ENCODE measurements around the gene EHD2. TPM values are rescaled to one million over a fixed set of nuclear protein-coding genes. Genes with fewer than 3 reads are reported as not detected.
"Not testable (repeated sequence)": the region's sequence is repeated elsewhere in the genome, so short reads cannot be mapped to it uniquely, and the experiment has no call there.

Gene EHD2
- polyA plus RNA-seq, 1 donor (not counting 4 experiments of a cell fraction or from before 2014, with no cell fraction given) = 23.7 TPM

DNA sequence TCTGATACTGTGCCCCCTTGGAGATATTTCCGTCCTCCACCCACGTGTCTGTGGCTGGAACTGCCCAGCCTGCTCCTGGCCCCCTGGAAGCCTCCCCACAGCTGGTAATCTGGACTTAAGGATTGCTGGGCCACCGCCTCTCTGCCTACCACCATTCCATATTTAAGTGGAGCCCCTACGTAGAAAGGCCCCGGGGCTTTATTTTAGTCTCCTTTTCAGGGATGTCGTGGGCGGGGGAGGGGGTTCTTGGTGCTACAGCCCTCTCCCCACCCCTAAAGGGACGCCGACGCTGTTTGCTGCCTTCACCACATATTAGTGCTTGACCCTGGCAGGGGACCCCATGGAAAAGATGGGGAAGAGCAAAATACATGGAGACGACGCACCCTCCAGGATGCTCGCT, 29.4 kb downstream of the EHD2 start:
- Histone ChIP-seq H3K79me2 (ENCODE audit: control insufficient read depth, insufficient read depth, low read length) (peaks cover 17% of the 10 kb centered on the region), H3K27me3 (ENCODE audit: control insufficient read depth, extremely low read depth, insufficient read depth, low read length) (no peaks in the 10 kb centered on the region), H3K9me1 (ENCODE audit: control insufficient read depth, extremely low read depth, insufficient read depth, low read length) (no peaks in the 10 kb centered on the region), H3K4me1 (ENCODE audit: control insufficient read depth, extremely low read depth, insufficient read depth, low read length) (peaks cover 29% of the 10 kb centered on the region), H3K27ac (ENCODE audit: control insufficient read depth, insufficient read depth, low read length) (peak overlapping the region; percentile 95), H3K9me3 (ENCODE audit: control insufficient read depth, low read depth, low read length) (no peaks in the 10 kb centered on the region), H3K9ac (ENCODE audit: control insufficient read depth, extremely low read depth, insufficient read depth, low read length) (peak overlapping the region; percentile 78), H4K20me1 (ENCODE audit: control insufficient read depth, extremely low read depth, insufficient read depth, low read length) (no peaks in the 10 kb centered on the region), H3K4me3 (ENCODE audit: control insufficient read depth in 2 of 3, extremely low read depth in 1 of 3, insufficient read depth in 2 of 3, low read depth in 1 of 3, low read length in 3 of 3) (no peak overlapping the region), H3K4me2 (ENCODE audit: control insufficient read depth, extremely low read depth, insufficient read depth, low read depth, low read length) (peak overlapping the region; percentile 54), H3K36me3 (ENCODE audit: control insufficient read depth in 2 of 2, extremely low read depth in 1 of 2, insufficient read depth in 2 of 2, low read length in 2 of 2) (peaks cover 12 to 21% of the 10 kb centered on the region in 2 experiments), H2AFZ (ENCODE audit: control insufficient read depth, low read length) (no peak overlapping the region)
- dilution Hi-C loops (cut with MboI; ENCODE audit: extremely low pct_ligation_motif_present, low sequenced_read_pairs) = no loop called here
- DNase-seq (ENCODE audit: low read depth, low spot score) (no peak), FAIRE-seq (no peak)
- TF ChIP-seq, protein P1, sequence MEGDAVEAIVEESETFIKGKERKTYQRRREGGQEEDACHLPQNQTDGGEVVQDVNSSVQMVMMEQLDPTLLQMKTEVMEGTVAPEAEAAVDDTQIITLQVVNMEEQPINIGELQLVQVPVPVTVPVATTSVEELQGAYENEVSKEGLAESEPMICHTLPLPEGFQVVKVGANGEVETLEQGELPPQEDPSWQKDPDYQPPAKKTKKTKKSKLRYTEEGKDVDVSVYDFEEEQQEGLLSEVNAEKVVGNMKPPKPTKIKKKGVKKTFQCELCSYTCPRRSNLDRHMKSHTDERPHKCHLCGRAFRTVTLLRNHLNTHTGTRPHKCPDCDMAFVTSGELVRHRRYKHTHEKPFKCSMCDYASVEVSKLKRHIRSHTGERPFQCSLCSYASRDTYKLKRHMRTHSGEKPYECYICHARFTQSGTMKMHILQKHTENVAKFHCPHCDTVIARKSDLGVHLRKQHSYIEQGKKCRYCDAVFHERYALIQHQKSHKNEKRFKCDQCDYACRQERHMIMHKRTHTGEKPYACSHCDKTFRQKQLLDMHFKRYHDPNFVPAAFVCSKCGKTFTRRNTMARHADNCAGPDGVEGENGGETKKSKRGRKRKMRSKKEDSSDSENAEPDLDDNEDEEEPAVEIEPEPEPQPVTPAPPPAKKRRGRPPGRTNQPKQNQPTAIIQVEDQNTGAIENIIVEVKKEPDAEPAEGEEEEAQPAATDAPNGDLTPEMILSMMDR (optimal IDR thresholded peaks at IDR 0.05 in 1 of 3, IDR thresholded peaks at IDR 0.05 in 1 of 3, conservative IDR thresholded peaks at IDR 0.05 in 1 of 3; ENCODE audit: extremely low read depth in 1 of 3, insufficient read depth in 2 of 3, low read length in 3 of 3) = no peak
- no peak for TF ChIP-seq EZH2 (IDR thresholded peaks at IDR 0.05; ENCODE audit: low read length)

DNA sequence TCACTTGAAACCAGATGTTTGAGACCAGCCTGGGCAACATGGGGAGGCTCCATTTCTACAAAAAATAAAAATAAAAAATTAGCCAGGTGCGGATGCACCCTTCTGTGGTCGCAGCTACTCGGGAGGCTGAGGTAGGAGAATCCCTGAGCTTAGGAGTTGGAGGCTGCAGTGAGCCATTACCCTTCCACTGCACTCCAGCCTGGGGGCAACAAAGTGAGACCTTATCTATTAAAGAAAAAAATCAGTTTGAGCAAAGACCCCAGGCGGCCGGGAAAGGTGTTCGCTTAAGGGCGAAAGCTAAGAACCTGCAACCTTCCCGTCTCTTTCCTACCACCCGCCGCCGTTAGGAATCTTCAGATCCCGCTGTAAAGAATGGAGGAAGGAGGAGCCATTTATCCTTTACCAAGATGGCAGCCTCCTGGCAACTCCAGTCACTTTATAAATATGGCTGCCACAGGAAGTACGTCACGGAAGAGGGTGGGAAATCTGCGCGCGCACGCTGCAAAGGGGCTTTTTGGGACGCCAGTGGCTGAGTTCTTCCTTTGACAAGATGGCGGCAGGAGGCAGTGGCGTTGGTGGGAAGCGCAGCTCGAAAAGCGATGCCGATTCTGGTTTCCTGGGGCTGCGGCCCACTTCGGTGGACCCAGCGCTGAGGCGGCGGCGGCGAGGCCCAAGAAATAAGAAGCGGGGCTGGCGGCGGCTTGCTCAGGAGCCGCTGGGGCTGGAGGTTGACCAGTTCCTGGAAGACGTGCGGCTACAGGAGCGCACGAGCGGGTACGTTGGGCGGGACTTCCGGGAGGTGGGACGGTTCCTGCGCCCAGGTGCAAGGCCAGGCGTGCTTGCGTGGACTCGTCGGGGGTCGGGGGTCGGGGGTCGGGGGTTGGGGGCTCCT, 32.0 kb downstream of the EHD2 start, which contains the start of gene NOP53:
NOP53 (plus strand) TSS at position 537 of the 892 bp plus-strand sequence; CDS start at position 551, 14 bp downstream.
- peaks cover 38% of the 10 kb centered on the region for H3K79me2 ChIP-seq (ENCODE audit: control insufficient read depth, insufficient read depth, low read length)
- H3K27ac ChIP-seq (ENCODE audit: control insufficient read depth, insufficient read depth, low read length) = peak within 1 kb of the TSS; percentile 93
- H3K27me3 ChIP-seq (ENCODE audit: control insufficient read depth, extremely low read depth, insufficient read depth, low read length) = no peaks in the 10 kb centered on the region
- peak; percentile 74 for DNase-seq (ENCODE audit: low read depth, low spot score)
- no peaks in the 10 kb centered on the region for H3K9me1 ChIP-seq (ENCODE audit: control insufficient read depth, extremely low read depth, insufficient read depth, low read length)
- H4K20me1 ChIP-seq (ENCODE audit: control insufficient read depth, extremely low read depth, insufficient read depth, low read length) = no peaks in the 10 kb centered on the region
- dilution Hi-C loops (cut with MboI; ENCODE audit: extremely low pct_ligation_motif_present, low sequenced_read_pairs) = no loop called here
- peaks cover 35% of the 10 kb centered on the region for H3K4me1 ChIP-seq (ENCODE audit: control insufficient read depth, extremely low read depth, insufficient read depth, low read length)
- peak; percentile 34 for FAIRE-seq
- peak within 1 kb of the TSS; percentile 93 for H3K9ac ChIP-seq (ENCODE audit: control insufficient read depth, extremely low read depth, insufficient read depth, low read length)
- peak within 1 kb of the TSS; percentile 66 to 80 (median 76) for H3K4me3 ChIP-seq (ENCODE audit: control insufficient read depth in 2 of 3, extremely low read depth in 1 of 3, insufficient read depth in 2 of 3, low read depth in 1 of 3, low read length in 3 of 3)
- H2AFZ ChIP-seq (ENCODE audit: control insufficient read depth, low read length) = no peak within 1 kb of the TSS
- H3K9me3 ChIP-seq (ENCODE audit: control insufficient read depth, low read depth, low read length) = no peaks in the 10 kb centered on the region
- TF ChIP-seq, protein P1 (optimal IDR thresholded peaks at IDR 0.05 in 1 of 3, IDR thresholded peaks at IDR 0.05 in 1 of 3, conservative IDR thresholded peaks at IDR 0.05 in 1 of 3; ENCODE audit: extremely low read depth in 1 of 3, insufficient read depth in 2 of 3, low read length in 3 of 3) = no peak
- TF ChIP-seq EZH2 (IDR thresholded peaks at IDR 0.05; ENCODE audit: low read length) = no peak
- peak within 1 kb of the TSS; percentile 80 for H3K4me2 ChIP-seq (ENCODE audit: control insufficient read depth, extremely low read depth, insufficient read depth, low read depth, low read length)
- peaks cover 16 to 28% of the 10 kb centered on the region in 2 experiments for H3K36me3 ChIP-seq (ENCODE audit: control insufficient read depth in 2 of 2, extremely low read depth in 1 of 2, insufficient read depth in 2 of 2, low read length in 2 of 2)

DNA sequence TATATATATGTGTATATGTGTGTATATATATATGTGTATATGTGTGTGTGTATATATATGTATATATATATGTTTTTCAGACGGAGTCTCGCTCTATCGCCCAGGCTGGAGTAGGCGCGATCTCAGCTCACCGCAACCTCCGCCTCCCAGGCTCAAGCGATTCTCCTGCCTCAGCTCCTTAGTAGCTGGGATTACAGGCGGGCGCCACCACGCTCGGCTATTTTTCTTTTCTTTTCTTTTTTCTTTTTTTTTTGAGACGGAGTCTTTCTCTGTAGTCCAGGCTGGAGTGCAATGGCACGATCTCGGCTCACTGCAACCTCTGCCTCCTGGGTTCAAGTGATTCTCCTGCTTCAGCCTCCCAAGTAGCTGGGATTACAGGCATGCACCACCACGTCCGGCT, 32.9 kb downstream of the EHD2 start:
- dilution Hi-C loops (cut with MboI; ENCODE audit: extremely low pct_ligation_motif_present, low sequenced_read_pairs); H3K27me3 ChIP-seq (ENCODE audit: control insufficient read depth, extremely low read depth, insufficient read depth, low read length); FAIRE-seq; H4K20me1 ChIP-seq (ENCODE audit: control insufficient read depth, extremely low read depth, insufficient read depth, low read length); H2AFZ ChIP-seq (ENCODE audit: control insufficient read depth, low read length); DNase-seq (ENCODE audit: low read depth, low spot score); H3K9me3 ChIP-seq (ENCODE audit: control insufficient read depth, low read depth, low read length); H3K9me1 ChIP-seq (ENCODE audit: control insufficient read depth, extremely low read depth, insufficient read depth, low read length): not testable (repeated sequence)
- H3K4me3 ChIP-seq (ENCODE audit: control insufficient read depth in 2 of 3, extremely low read depth in 1 of 3, insufficient read depth in 2 of 3, low read depth in 1 of 3, low read length in 3 of 3) = peak overlapping the region; percentile 66 to 80 (median 76)
- peak overlapping the region; percentile 93 for H3K9ac ChIP-seq (ENCODE audit: control insufficient read depth, extremely low read depth, insufficient read depth, low read length)
- H3K4me1 ChIP-seq (ENCODE audit: control insufficient read depth, extremely low read depth, insufficient read depth, low read length) = peaks cover 35% of the 10 kb centered on the region
- H3K36me3 ChIP-seq (ENCODE audit: control insufficient read depth in 2 of 2, extremely low read depth in 1 of 2, insufficient read depth in 2 of 2, low read length in 2 of 2) = peaks cover 23 to 37% of the 10 kb centered on the region in 2 experiments
- peaks cover 46% of the 10 kb centered on the region for H3K79me2 ChIP-seq (ENCODE audit: control insufficient read depth, insufficient read depth, low read length)
- peak overlapping the region; percentile 93 for H3K27ac ChIP-seq (ENCODE audit: control insufficient read depth, insufficient read depth, low read length)
- H3K4me2 ChIP-seq (ENCODE audit: control insufficient read depth, extremely low read depth, insufficient read depth, low read depth, low read length) = peak overlapping the region; percentile 62
